OCI-LY3 (cell line): Measurements from ENCODE around the gene CEMIP2.

Source experiments
- CTCF ChIP-seq: fragments of 200-600, 300-600 bp; sonication (generic); IDR thresholded peaks from 2 replicates; pipeline ENCODE4 v1.5.1; 2014; ENCODE audit warnings: antibody characterized with exemption, low read length, low read depth
- EZH2phosphoT487 ChIP-seq: fragments of 200-600 bp; shearing (Covaris generic); IDR thresholded peaks from 2 replicates; pipeline ENCODE4 v1.6.1; 2018; ENCODE audit warnings: antibody characterized with exemption, mixed run types, low read depth

DNA sequence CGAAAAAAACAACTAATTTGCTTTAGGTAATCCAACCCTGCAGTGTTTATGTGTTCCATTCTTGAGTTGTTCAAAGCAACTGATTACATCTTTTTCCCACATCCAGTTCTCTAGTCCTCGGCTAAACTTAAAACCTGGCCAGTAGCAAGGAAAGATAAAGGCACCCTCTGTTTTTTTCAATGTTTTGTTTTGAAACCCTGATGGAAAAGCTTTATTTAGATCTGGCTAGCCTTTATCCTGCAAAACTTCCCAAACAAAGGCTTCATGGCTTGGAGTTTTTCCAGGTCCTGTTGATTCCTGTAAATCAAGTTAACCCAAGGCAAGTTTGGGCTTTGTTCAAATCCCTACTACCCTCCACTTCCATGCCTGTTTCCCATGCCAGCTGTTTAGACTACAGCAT is 105.1 kb downstream of the CEMIP2 start:
- TF ChIP-seq CTCF (no peak), EZH2phosphoT487 (no peak)
